A673 (cell line): Measurements from ENCODE around the gene TFPI. TPM values are rescaled to one million over a fixed set of nuclear protein-coding genes. Genes with fewer than 3 reads are reported as not detected.

Experiments used
- BruUV-seq: library from RNA; stranded (reverse); fragments of 400-500 nt; replicated peaks from 2 replicates; lab custom pipeline; 2021; lab: Mats Ljungman, UMichigan
- CTCF ChIA-PET: fragments of 300-600 bp; sonication (Branson Sonifier 250); formaldehyde crosslinking; loops from one replicate; lab custom pipeline; 2022; ENCODE audit warnings: antibody characterized with exemption; lab: Charles Lee
- POLR2A ChIA-PET: fragments of 300-600 bp; sonication (Branson Sonifier 250); formaldehyde crosslinking; loops from one replicate; lab custom pipeline; 2022; ENCODE audit warnings: antibody characterized with exemption; ENCODE audit not compliant: low non-redundant PET; lab: Charles Lee
- DNase-seq: peaks from one replicate; pipeline ENCODE4 v3.0.0-alpha.2; 2015; ENCODE audit warnings: low spot score
- H3K27ac ChIP-seq: fragments of 200-600 bp; sonication (generic); 2 replicates; pipeline ENCODE4 v1.5.1; 2016; ENCODE audit warnings: mixed run types, low read depth, mild to moderate bottlenecking, mixed read lengths, antibody characterized with exemption, low read length; ENCODE audit not compliant: poor library complexity, severe bottlenecking
- H3K27me3 ChIP-seq: fragments of 200-600 bp; sonication (generic); replicated peaks from 2 replicates; pipeline ENCODE4 v1.6.1; 2017; ENCODE audit warnings: mixed run types, low read depth, mild to moderate bottlenecking, mixed read lengths, antibody characterized with exemption, low read length; ENCODE audit not compliant: insufficient read depth, poor library complexity
- H3K36me3 ChIP-seq: fragments of 200-600 bp; sonication (generic); 2 replicates; pipeline ENCODE4 v1.6.1; 2016; ENCODE audit warnings: mixed run types, mild to moderate bottlenecking, mixed read lengths, antibody characterized with exemption, low read length; ENCODE audit not compliant: insufficient read depth, poor library complexity, severe bottlenecking
- H3K4me1 ChIP-seq: fragments of 200-600 bp; sonication (generic); 2 replicates; pipeline ENCODE4 v1.6.1; 2017; ENCODE audit warnings: mixed run types, mild to moderate bottlenecking, mixed read lengths, antibody characterized with exemption, low read length; ENCODE audit not compliant: insufficient read depth, poor library complexity, severe bottlenecking
- H3K4me3 ChIP-seq: fragments of 200-600 bp; sonication (generic); 2 replicates; pipeline ENCODE4 v1.5.1; 2016; ENCODE audit warnings: low read depth, mixed run types, mild to moderate bottlenecking, mixed read lengths, low read length; ENCODE audit not compliant: poor library complexity, severe bottlenecking
- H3K9me3 ChIP-seq: fragments of 200-600 bp; sonication (generic); 2 replicates; pipeline ENCODE4 v1.6.1; 2016; ENCODE audit warnings: mixed run types, low read depth, mild to moderate bottlenecking, mixed read lengths, antibody characterized with exemption, low read length; ENCODE audit not compliant: poor library complexity, severe bottlenecking
- EZH2 ChIP-seq: fragments of 200-600 bp; sonication (generic); IDR thresholded peaks from 2 replicates; pipeline ENCODE4 v1.6.1; 2017; ENCODE audit warnings: borderline replicate concordance, low read depth, mild to moderate bottlenecking, mixed read lengths, antibody characterized with exemption, low read length; ENCODE audit not compliant: poor library complexity, severe bottlenecking
- intact Hi-C: fragments of 100-400 bp; cut with micrococcal nuclease; formaldehyde crosslinking; loops from one replicate; pipeline ENCODE4 v1.10.0; 2022; ENCODE audit not compliant: unreplicated experiment
- total RNA-seq: library from RNA; stranded (reverse); gene quantifications from 2 replicates; pipeline ENCODE4 v1.2.3, GENCODE V29; 2021
- TF ChIP-seq, protein P1 (sequence below): fragments of 300-800, 200-600 bp; sonication (generic); conservative IDR thresholded peaks from 2 replicates; pipeline ENCODE4 v1.5.1; 2017; ENCODE audit warnings: low read depth, mild to moderate bottlenecking, antibody characterized with exemption, low read length, moderate library complexity, mixed read lengths

Gene TFPI
- total RNA-seq, 1 experiment from 2014 or later = 36.3 TPM

GRCh38 chr2:187550857-187551256 lies 3.4 kb downstream of the TFPI start:
- CTCF ChIA-PET = no interaction called here
- H3K4me3 ChIP-seq = no peak overlapping the region
- intact Hi-C loops = no loop called here
- no peaks in the 10 kb centered on the region for H3K36me3 ChIP-seq
- BruUV-seq = no TSS peak
- no peak for TF ChIP-seq EZH2
- TF ChIP-seq, protein P1, sequence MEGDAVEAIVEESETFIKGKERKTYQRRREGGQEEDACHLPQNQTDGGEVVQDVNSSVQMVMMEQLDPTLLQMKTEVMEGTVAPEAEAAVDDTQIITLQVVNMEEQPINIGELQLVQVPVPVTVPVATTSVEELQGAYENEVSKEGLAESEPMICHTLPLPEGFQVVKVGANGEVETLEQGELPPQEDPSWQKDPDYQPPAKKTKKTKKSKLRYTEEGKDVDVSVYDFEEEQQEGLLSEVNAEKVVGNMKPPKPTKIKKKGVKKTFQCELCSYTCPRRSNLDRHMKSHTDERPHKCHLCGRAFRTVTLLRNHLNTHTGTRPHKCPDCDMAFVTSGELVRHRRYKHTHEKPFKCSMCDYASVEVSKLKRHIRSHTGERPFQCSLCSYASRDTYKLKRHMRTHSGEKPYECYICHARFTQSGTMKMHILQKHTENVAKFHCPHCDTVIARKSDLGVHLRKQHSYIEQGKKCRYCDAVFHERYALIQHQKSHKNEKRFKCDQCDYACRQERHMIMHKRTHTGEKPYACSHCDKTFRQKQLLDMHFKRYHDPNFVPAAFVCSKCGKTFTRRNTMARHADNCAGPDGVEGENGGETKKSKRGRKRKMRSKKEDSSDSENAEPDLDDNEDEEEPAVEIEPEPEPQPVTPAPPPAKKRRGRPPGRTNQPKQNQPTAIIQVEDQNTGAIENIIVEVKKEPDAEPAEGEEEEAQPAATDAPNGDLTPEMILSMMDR = no peak
- no peaks in the 10 kb centered on the region for H3K27me3 ChIP-seq
- no peaks in the 10 kb centered on the region for H3K9me3 ChIP-seq
- H3K27ac ChIP-seq = peak overlapping the region; percentile 80
- POLR2A ChIA-PET = no interaction called here
- H3K4me1 ChIP-seq = peaks cover 51% of the 10 kb centered on the region
- no peak for DNase-seq

DNA sequence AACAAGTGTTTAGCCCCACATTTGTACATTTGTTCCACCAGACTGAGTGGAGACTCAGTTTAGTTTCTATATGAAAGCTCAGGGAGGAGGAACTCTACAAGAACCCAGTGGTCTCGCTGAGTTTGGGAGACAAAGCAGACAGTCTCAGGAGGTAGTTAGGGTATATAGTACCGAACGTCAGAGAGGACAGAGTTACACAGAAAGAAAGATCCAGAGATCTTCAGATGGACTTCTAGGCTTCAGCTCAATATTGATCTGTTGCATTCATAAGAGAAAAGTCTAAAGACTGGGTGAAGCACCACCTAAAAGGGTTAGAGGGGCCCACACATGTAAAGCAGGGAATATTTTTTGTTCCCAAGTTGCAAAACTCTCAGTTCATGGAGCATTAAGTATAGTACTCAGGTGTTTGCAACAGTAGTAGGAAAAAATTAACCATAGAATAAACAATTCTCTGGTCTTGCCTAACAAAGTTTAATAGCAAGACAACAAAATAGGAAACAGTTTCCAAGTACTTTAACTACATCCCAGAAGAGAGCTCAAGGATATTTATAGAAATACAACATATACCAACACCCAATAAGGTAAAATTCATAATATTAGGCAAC lies 4.2 kb downstream of the TFPI start:
- POLR2A ChIA-PET = no interaction called here
- no peak for TF ChIP-seq EZH2
- TF ChIP-seq, protein P1 = no peak
- Histone ChIP-seq H3K4me3 (peak overlapping the region; percentile 7), H3K4me1 (peaks cover 56% of the 10 kb centered on the region), H3K27ac (peak overlapping the region; percentile 80), H3K27me3 (no peaks in the 10 kb centered on the region), H3K9me3 (no peaks in the 10 kb centered on the region), H3K36me3 (no peaks in the 10 kb centered on the region)
- no peak for DNase-seq
- CTCF ChIA-PET = no interaction called here
- intact Hi-C loops = no loop called here
- no TSS peak for BruUV-seq

DNA sequence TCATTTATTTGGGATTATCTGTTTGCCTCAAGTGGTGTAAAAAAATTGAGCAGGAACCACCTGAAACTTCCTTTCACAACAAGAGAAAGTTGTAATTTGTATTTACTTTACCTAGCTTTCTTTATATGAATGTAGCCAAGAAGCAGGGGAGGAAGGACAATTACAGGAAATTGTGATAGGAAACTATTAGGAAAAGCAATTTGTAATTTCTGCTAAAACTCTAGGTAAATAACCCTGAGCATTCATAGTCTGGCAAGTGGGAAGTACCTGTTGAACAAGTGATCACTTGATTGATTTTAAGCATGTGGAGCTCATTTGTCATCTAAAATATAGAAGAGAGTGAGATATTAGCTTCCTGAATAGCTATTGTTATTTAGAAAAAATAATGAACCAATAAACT lies 5.0 kb downstream of the TFPI start:
- BruUV-seq = no TSS peak
- CTCF ChIA-PET = no interaction called here
- no peaks in the 10 kb centered on the region for H3K9me3 ChIP-seq

More for the DNA sequence above, 5.0 kb downstream of the TFPI start:
- POLR2A ChIA-PET = no interaction called here
- H3K36me3 ChIP-seq = no peaks in the 10 kb centered on the region
- H3K27me3 ChIP-seq = no peaks in the 10 kb centered on the region
- peak overlapping the region; percentile 80 for H3K27ac ChIP-seq
- H3K4me3 ChIP-seq = no peak overlapping the region
- DNase-seq = no peak
- no peak for TF ChIP-seq EZH2
- TF ChIP-seq, protein P1 = no peak
- H3K4me1 ChIP-seq = peaks cover 64% of the 10 kb centered on the region
- intact Hi-C loops = no loop called here
